BE2C (cell line): Measurements from ENCODE around the gene PHEX. TPM values are rescaled to one million over a fixed set of nuclear protein-coding genes. Genes with fewer than 3 reads are reported as not detected.

Experiments
- DNase-seq: peaks from one replicate; pipeline ENCODE4 v3.0.0-alpha.2; 2020
- H3K27me3 ChIP-seq: fragments of 250-450 bp; sonication (Bioruptor Pico); 2 replicates; pipeline ENCODE4 v1.5.1; 2020; ENCODE audit warnings: mild to moderate bottlenecking
- H3K36me3 ChIP-seq: fragments of 250-450 bp; sonication (Bioruptor Pico); 2 replicates; pipeline ENCODE4 v1.5.1; 2020; ENCODE audit warnings: mild to moderate bottlenecking
- H3K4me1 ChIP-seq: fragments of 250-450 bp; sonication (Bioruptor Pico); 2 replicates; pipeline ENCODE4 v1.5.1; 2020
- H3K4me3 ChIP-seq: 2 replicates; pipeline ENCODE4 v1.5.1; 2011; ENCODE audit warnings: low read depth, low read length
- H3K9me3 ChIP-seq: fragments of 250-450 bp; sonication (Bioruptor Pico); 2 replicates; pipeline ENCODE4 v1.5.1; 2020
- CTCF ChIP-seq: IDR thresholded peaks from 2 replicates; pipeline ENCODE4 v1.5.1; 2012; ENCODE audit warnings: mild to moderate bottlenecking, low read depth, low read length
- polyA plus RNA-seq: library from polyadenylated mRNA; unstranded; fragments of >200 nt; gene quantifications from one replicate; pipeline ENCODE4 v1.2.1, GENCODE V29; 2012; ENCODE audit warnings: low read depth, missing spikeins; ENCODE audit not compliant: insufficient read length, insufficient read depth

PHEX gene
- 0.40 TPM for polyA plus RNA-seq

- no peak within 1 kb of the TSS for H3K4me3 ChIP-seq
- no peaks in the 10 kb centered on the region for H3K4me1 ChIP-seq
- no peaks in the 10 kb centered on the region for H3K36me3 ChIP-seq
- no peaks in the 10 kb centered on the region for H3K9me3 ChIP-seq
- TF ChIP-seq CTCF, result no peak
- no peaks in the 10 kb centered on the region for H3K27me3 ChIP-seq
- DNase-seq, result no peak
Observed at GRCh38 chrX:22032084-22032483, at the start of gene PHEX. Gene PHEX (plus strand): TSS chrX:22032325. CDS start chrX:22033006, 681 bp downstream.

- no peaks in the 10 kb centered on the region; the same call in none of the 2 replicates for H3K36me3 ChIP-seq
- TF ChIP-seq CTCF, result peak; percentile 84
- peak; percentile 53 for DNase-seq
Observed at GRCh38 chrX:21985332-21985777, 46.8 kb upstream of the PHEX start.

GRCh38 chrX:21986596-21986995 lies 45.5 kb upstream of the PHEX start:
- no peak for TF ChIP-seq CTCF
- Histone ChIP-seq H3K9me3 (no peaks in the 10 kb centered on the region), H3K36me3 (no peaks in the 10 kb centered on the region; the same call in none of the 2 replicates), H3K4me1 (no peaks in the 10 kb centered on the region), H3K4me3 (no peak overlapping the region), H3K27me3 (no peaks in the 10 kb centered on the region)
- DNase-seq, result no peak

More at GRCh38 chrX:21985332-21985777, 46.8 kb upstream of the PHEX start:
- H3K27me3 ChIP-seq, result no peaks in the 10 kb centered on the region
- no peaks in the 10 kb centered on the region for H3K4me1 ChIP-seq
- no peak overlapping the region for H3K4me3 ChIP-seq
- H3K9me3 ChIP-seq, result no peaks in the 10 kb centered on the region

GRCh38 chrX:21989384-21989783 lies 42.7 kb upstream of the PHEX start:
- Histone ChIP-seq H3K36me3 (no peaks in the 10 kb centered on the region; the same call in none of the 2 replicates), H3K27me3 (no peaks in the 10 kb centered on the region)
- TF ChIP-seq CTCF, result no peak

GRCh38 chrX:21990832-21991231 lies 41.3 kb upstream of the PHEX start:
- Histone ChIP-seq H3K9me3 (no peaks in the 10 kb centered on the region), H3K36me3 (no peaks in the 10 kb centered on the region; the same call in none of the 2 replicates)
- TF ChIP-seq CTCF, result no peak

More at GRCh38 chrX:21989384-21989783, 42.7 kb upstream of the PHEX start:
- no peak for DNase-seq
- no peak overlapping the region for H3K4me3 ChIP-seq
- H3K4me1 ChIP-seq, result no peaks in the 10 kb centered on the region
- no peaks in the 10 kb centered on the region for H3K9me3 ChIP-seq

GRCh38 chrX:21991504-21991903 lies 40.6 kb upstream of the PHEX start:
- no peaks in the 10 kb centered on the region for H3K27me3 ChIP-seq
- DNase-seq, result no peak
- H3K4me1 ChIP-seq, result no peaks in the 10 kb centered on the region; the same call in 1 of the 2 replicates
- H3K9me3 ChIP-seq, result no peaks in the 10 kb centered on the region
- TF ChIP-seq CTCF, result no peak
- H3K36me3 ChIP-seq, result no peaks in the 10 kb centered on the region; the same call in 1 of the 2 replicates
- no peak overlapping the region for H3K4me3 ChIP-seq

More at GRCh38 chrX:21990832-21991231, 41.3 kb upstream of the PHEX start:
- no peaks in the 10 kb centered on the region; the same call in 1 of the 2 replicates for H3K4me1 ChIP-seq
- no peak overlapping the region for H3K4me3 ChIP-seq
- H3K27me3 ChIP-seq, result no peaks in the 10 kb centered on the region
- DNase-seq, result no peak
